HEK293 (cell line): ENCODE results near the gene VIPR2.

Source experiments
- CTCF ChIA-PET: fragments of 350-600 bp; formaldehyde crosslinking; extraction: SDS; loops from one replicate; lab custom pipeline; 2021; ENCODE audit warnings: antibody characterized with exemption; lab: Yijun Ruan, JAX
- POLR2A ChIA-PET: fragments of 300-600 bp; formaldehyde crosslinking; extraction: SDS; loops from one replicate; lab custom pipeline; 2020; ENCODE audit warnings: antibody characterized with exemption, inconsistent platforms; lab: Yijun Ruan, JAX
- H3K27ac ChIP-seq: fragments of 200-500 bp; sonication (Bioruptor generic); 2 replicates; pipeline ENCODE4 v1.5.1; 2014; ENCODE audit warnings: low read depth, low read length, control low read depth, inconsistent platforms; ENCODE audit errors: extremely low read depth
- H3K36me3 ChIP-seq, 2 experiments: fragments of 200-500 bp in 1 of 2; sonication (Bioruptor generic) in 1 of 2; 1 replicate in 1 of 2; 2 replicates in 1 of 2; pipeline ENCODE4 v1.5.1; 2014 to 2017; ENCODE audit warnings: inconsistent platforms in 2 of 2, low read length in 2 of 2; ENCODE audit not compliant: control insufficient read depth in 2 of 2, insufficient read depth in 1 of 2
- H3K4me1 ChIP-seq: fragments of 200-500 bp; sonication (Bioruptor generic); 2 replicates; pipeline ENCODE4 v1.5.1; 2014; ENCODE audit warnings: mild to moderate bottlenecking, low read length, inconsistent platforms; ENCODE audit not compliant: control insufficient read depth, insufficient read depth
- H3K4me3 ChIP-seq: 2 replicates; pipeline ENCODE4 v1.5.1; 2011; ENCODE audit warnings: low read depth, mild to moderate bottlenecking, control low read depth, low read length, moderate library complexity
- H3K9me3 ChIP-seq: fragments of 200-500 bp; sonication (Bioruptor generic); 2 replicates; pipeline ENCODE4 v1.5.1; 2014; ENCODE audit warnings: low read depth, low read length, inconsistent platforms; ENCODE audit not compliant: control insufficient read depth, insufficient read depth
- HOXC10 ChIP-seq: sonication (generic); formaldehyde crosslinking; IDR thresholded peaks from 2 replicates; pipeline ENCODE4 v1.8.1; 2023; ENCODE audit warnings: mild to moderate bottlenecking, missing genetic modification reagents
- KLF10 ChIP-seq: fragments of 450-650 bp; IDR thresholded peaks from 2 replicates; pipeline ENCODE4 v1.5.1; 2018; ENCODE audit warnings: missing biosample characterization, mild to moderate bottlenecking, missing genetic modification characterization
- KLF7 ChIP-seq: fragments of 450-650 bp; formaldehyde crosslinking; IDR thresholded peaks from 2 replicates; pipeline ENCODE4 v1.5.1; 2016; ENCODE audit warnings: missing biosample characterization, missing genetic modification characterization, borderline replicate concordance
- MYNN ChIP-seq: fragments of 450-650 bp; formaldehyde crosslinking; IDR thresholded peaks from 2 replicates; pipeline ENCODE4 v1.5.1; 2016; ENCODE audit warnings: missing biosample characterization, missing genetic modification characterization, borderline replicate concordance
- PATZ1 ChIP-seq: fragments of 450-650 bp; formaldehyde crosslinking; IDR thresholded peaks from 2 replicates; pipeline ENCODE4 v1.5.1; 2016; ENCODE audit warnings: missing biosample characterization, missing genetic modification characterization
- ZBTB17 ChIP-seq: fragments of 450-650 bp; formaldehyde crosslinking; IDR thresholded peaks from 2 replicates; pipeline ENCODE4 v1.5.1; 2016; ENCODE audit warnings: missing biosample characterization, missing genetic modification characterization
- ZBTB20 ChIP-seq: fragments of 450-650 bp; formaldehyde crosslinking; IDR thresholded peaks from 2 replicates; pipeline ENCODE4 v1.5.1; 2016; ENCODE audit warnings: missing biosample characterization, missing genetic modification characterization
- ZFP3 ChIP-seq: fragments of 450-650 bp; formaldehyde crosslinking; IDR thresholded peaks from 2 replicates; pipeline ENCODE4 v1.5.1; 2016; ENCODE audit warnings: low read depth, missing biosample characterization, missing genetic modification characterization
- ZNF10 ChIP-seq: fragments of 450-650 bp; formaldehyde crosslinking; IDR thresholded peaks from 2 replicates; pipeline ENCODE4 v1.5.1; 2017; ENCODE audit warnings: missing biosample characterization, missing genetic modification characterization
- ZNF121 ChIP-seq: fragments of 450-650 bp; formaldehyde crosslinking; IDR thresholded peaks from 2 replicates; pipeline ENCODE4 v1.5.1; 2016; ENCODE audit warnings: missing biosample characterization, missing genetic modification characterization
- ZNF174 ChIP-seq: fragments of 450-650 bp; formaldehyde crosslinking; IDR thresholded peaks from 2 replicates; pipeline ENCODE4 v1.5.0; 2017; ENCODE audit warnings: missing biosample characterization, mild to moderate bottlenecking, missing genetic modification characterization
- ZNF274 ChIP-seq, 2 experiments: fragments of 200-500 bp in 1 of 2; fragments of 450-650 bp in 1 of 2; sonication (Bioruptor generic) in 1 of 2; formaldehyde crosslinking in 1 of 2; IDR thresholded peaks; 2 replicates each; pipeline versions ENCODE4 v1.5.1 to v1.6.1; 2014 to 2016; ENCODE audit warnings: borderline replicate concordance in 1 of 2, inconsistent platforms in 1 of 2, low read length in 1 of 2, missing biosample characterization in 1 of 2, missing genetic modification characterization in 1 of 2
- ZNF280C ChIP-seq: fragments of 450-650 bp; formaldehyde crosslinking; IDR thresholded peaks from 2 replicates; pipeline ENCODE4 v1.5.1; 2016; ENCODE audit warnings: missing biosample characterization, missing genetic modification characterization
- ZNF394 ChIP-seq: fragments of 450-650 bp; formaldehyde crosslinking; IDR thresholded peaks from 2 replicates; pipeline ENCODE4 v1.5.1; 2016; ENCODE audit warnings: missing biosample characterization, missing genetic modification characterization, mild to moderate bottlenecking, moderate library complexity, borderline replicate concordance
- ZNF544 ChIP-seq: fragments of 450-650 bp; formaldehyde crosslinking; IDR thresholded peaks from 2 replicates; pipeline ENCODE4 v1.5.0; 2017; ENCODE audit warnings: missing biosample characterization, missing genetic modification characterization
- ZNF596 ChIP-seq: fragments of 450-650 bp; IDR thresholded peaks from 2 replicates; pipeline ENCODE4 v1.5.0; 2018; ENCODE audit warnings: missing biosample characterization, mild to moderate bottlenecking, missing genetic modification characterization, moderate library complexity
- ZNF624 ChIP-seq: fragments of 450-650 bp; formaldehyde crosslinking; IDR thresholded peaks from 2 replicates; pipeline ENCODE4 v1.5.1; 2017; ENCODE audit warnings: missing biosample characterization, missing genetic modification characterization
- ZNF626 ChIP-seq: fragments of 450-650 bp; sonication (Bioruptor Pico); formaldehyde crosslinking; IDR thresholded peaks from 2 replicates; pipeline ENCODE4 v1.5.1; 2018; ENCODE audit warnings: missing biosample characterization, missing genetic modification characterization, inconsistent platforms
- ZNF629 ChIP-seq: fragments of 450-650 bp; formaldehyde crosslinking; IDR thresholded peaks from 2 replicates; pipeline ENCODE4 v1.5.1; 2017; ENCODE audit warnings: missing biosample characterization, missing genetic modification characterization
- ZNF654 ChIP-seq: fragments of 450-650 bp; formaldehyde crosslinking; IDR thresholded peaks from 2 replicates; pipeline ENCODE4 v1.5.1; 2016; ENCODE audit warnings: low read depth, missing biosample characterization, missing genetic modification characterization
- ZNF658 ChIP-seq: fragments of 450-650 bp; formaldehyde crosslinking; IDR thresholded peaks from 2 replicates; pipeline ENCODE4; 2016; ENCODE audit warnings: missing biosample characterization, missing genetic modification characterization
- ZNF660 ChIP-seq: fragments of 450-650 bp; IDR thresholded peaks from 2 replicates; pipeline ENCODE4 v1.5.1; 2018; ENCODE audit warnings: missing biosample characterization, mild to moderate bottlenecking, missing genetic modification characterization
- ZSCAN18 ChIP-seq: fragments of 450-650 bp; formaldehyde crosslinking; IDR thresholded peaks from 2 replicates; pipeline ENCODE4 v1.5.1; 2016; ENCODE audit warnings: missing biosample characterization, missing genetic modification characterization
- TF ChIP-seq, protein P1 (sequence below): fragments of 450-650 bp; formaldehyde crosslinking; IDR thresholded peaks from 2 replicates; pipeline ENCODE4 v1.5.1; 2016; ENCODE audit warnings: missing biosample characterization, missing genetic modification characterization

The VIPR2 gene

GRCh38 chr7:159117366-159118196, 27.1 kb downstream of the VIPR2 start:
- no peak for TF ChIP-seq ZNF624 (tag by site-specific recombination)
- no peak for TF ChIP-seq ZNF280C (tag by site-specific recombination)
- no peak for TF ChIP-seq MYNN
- no peak for TF ChIP-seq ZNF660 (tag by site-specific recombination)
- TF ChIP-seq ZNF544 (tag by site-specific recombination) = no peak
- no peak for TF ChIP-seq ZNF394
- no peak for TF ChIP-seq ZNF10 (tag by site-specific recombination)
- no peak for TF ChIP-seq ZNF658 (tag by site-specific recombination)
- TF ChIP-seq ZNF121 = no peak
- no peak for TF ChIP-seq ZNF274 (IDR thresholded peaks at IDR 0.05; ENCODE audit: low read length)
- TF ChIP-seq ZNF274 (tag by site-specific recombination; IDR thresholded peaks at IDR 0.05; ENCODE audit: borderline replicate concordance) = no peak
- no peak for TF ChIP-seq ZBTB20 (tag by site-specific recombination)
- no peak for TF ChIP-seq ZFP3 (tag by site-specific recombination)
- TF ChIP-seq, all 188 proteins: peak for 0
- Histone ChIP-seq H3K4me3 (no peak overlapping the region), H3K27ac (no peak overlapping the region), H3K4me1 (no peaks in the 10 kb centered on the region), H3K9me3 (no peaks in the 10 kb centered on the region), H3K36me3 (no peaks in the 10 kb centered on the region)
- ChIA-PET POLR2A (no interaction called here), CTCF (no interaction called here)

DNA sequence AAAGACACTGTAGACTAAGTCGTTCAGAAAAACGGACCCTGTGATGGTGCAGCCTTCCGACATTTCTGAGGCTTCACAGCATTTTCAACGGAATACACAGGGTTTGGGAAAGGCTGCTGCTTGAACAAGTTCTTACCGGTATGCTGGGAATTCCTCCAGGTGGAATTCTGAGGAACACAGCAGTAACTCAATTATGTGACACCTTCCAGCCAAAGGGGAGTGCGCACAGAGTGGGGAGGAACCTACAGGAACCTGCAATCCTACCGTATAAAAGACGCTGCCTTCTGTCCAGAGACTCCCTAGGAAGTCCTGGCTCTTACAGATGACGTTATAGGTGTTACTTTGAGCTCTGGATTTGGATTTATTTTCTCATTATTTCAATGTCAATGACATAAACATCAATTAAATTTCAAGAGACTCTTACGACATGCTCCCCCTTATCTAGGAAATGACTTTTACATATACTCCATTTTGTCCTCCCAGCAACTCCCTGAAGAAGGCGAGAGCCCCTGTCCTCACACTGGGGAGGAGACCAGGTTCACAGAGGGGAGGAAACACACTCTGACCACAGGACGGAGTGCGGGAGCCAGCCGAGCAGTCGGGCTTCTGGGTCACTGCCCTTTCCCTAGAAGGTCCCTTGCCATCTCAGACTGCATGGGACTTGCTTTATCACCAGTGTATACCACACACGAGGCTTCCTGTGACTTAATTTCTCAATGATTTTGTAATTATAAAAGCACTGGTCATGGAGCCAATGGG, 27.9 kb downstream of the VIPR2 start:
- Histone ChIP-seq H3K27ac (no peak overlapping the region), H3K4me1 (no peaks in the 10 kb centered on the region), H3K36me3 (no peaks in the 10 kb centered on the region), H3K4me3 (no peak overlapping the region), H3K9me3 (no peaks in the 10 kb centered on the region)
- ChIA-PET POLR2A (no interaction called here), CTCF (no interaction called here)
- TF ChIP-seq ZSCAN18 (tag by site-specific recombination) (no peak), ZNF629 (tag by site-specific recombination) (no peak), ZNF626 (tag by site-specific recombination) (no peak), ZNF174 (no peak), ZNF596 (tag by site-specific recombination) (no peak), KLF7 (tag by site-specific recombination) (no peak), ZNF121 (no peak), PATZ1 (tag by site-specific recombination) (no peak), HOXC10 (CRISPR knock-in tag) (no peak), ZBTB17 (no peak), ZNF654 (tag by site-specific recombination) (no peak), KLF10 (tag by site-specific recombination) (no peak), ZBTB20 (tag by site-specific recombination) (no peak)
- TF ChIP-seq, protein P1, sequence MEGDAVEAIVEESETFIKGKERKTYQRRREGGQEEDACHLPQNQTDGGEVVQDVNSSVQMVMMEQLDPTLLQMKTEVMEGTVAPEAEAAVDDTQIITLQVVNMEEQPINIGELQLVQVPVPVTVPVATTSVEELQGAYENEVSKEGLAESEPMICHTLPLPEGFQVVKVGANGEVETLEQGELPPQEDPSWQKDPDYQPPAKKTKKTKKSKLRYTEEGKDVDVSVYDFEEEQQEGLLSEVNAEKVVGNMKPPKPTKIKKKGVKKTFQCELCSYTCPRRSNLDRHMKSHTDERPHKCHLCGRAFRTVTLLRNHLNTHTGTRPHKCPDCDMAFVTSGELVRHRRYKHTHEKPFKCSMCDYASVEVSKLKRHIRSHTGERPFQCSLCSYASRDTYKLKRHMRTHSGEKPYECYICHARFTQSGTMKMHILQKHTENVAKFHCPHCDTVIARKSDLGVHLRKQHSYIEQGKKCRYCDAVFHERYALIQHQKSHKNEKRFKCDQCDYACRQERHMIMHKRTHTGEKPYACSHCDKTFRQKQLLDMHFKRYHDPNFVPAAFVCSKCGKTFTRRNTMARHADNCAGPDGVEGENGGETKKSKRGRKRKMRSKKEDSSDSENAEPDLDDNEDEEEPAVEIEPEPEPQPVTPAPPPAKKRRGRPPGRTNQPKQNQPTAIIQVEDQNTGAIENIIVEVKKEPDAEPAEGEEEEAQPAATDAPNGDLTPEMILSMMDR (tag by site-specific recombination) = no peak
